Measurements from ENCODE around the gene CYP4V2.
"Not testable (repeated sequence)": the region's sequence is repeated elsewhere in the genome, so short reads cannot be mapped to it uniquely, and the experiment has no call there.

Gene CYP4V2

GRCh38 chr4:186228514-186228894, 37.1 kb downstream of the CYP4V2 start:
- TF ChIP-seq, protein P1, sequence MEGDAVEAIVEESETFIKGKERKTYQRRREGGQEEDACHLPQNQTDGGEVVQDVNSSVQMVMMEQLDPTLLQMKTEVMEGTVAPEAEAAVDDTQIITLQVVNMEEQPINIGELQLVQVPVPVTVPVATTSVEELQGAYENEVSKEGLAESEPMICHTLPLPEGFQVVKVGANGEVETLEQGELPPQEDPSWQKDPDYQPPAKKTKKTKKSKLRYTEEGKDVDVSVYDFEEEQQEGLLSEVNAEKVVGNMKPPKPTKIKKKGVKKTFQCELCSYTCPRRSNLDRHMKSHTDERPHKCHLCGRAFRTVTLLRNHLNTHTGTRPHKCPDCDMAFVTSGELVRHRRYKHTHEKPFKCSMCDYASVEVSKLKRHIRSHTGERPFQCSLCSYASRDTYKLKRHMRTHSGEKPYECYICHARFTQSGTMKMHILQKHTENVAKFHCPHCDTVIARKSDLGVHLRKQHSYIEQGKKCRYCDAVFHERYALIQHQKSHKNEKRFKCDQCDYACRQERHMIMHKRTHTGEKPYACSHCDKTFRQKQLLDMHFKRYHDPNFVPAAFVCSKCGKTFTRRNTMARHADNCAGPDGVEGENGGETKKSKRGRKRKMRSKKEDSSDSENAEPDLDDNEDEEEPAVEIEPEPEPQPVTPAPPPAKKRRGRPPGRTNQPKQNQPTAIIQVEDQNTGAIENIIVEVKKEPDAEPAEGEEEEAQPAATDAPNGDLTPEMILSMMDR (IDR thresholded peaks at IDR 0.05; ENCODE audit: insufficient read depth, missing control alignments), result no peak
- FAIRE-seq (no peak), DNase-seq (ENCODE audit: insufficient read length, low spot score) (no peak)

DNA sequence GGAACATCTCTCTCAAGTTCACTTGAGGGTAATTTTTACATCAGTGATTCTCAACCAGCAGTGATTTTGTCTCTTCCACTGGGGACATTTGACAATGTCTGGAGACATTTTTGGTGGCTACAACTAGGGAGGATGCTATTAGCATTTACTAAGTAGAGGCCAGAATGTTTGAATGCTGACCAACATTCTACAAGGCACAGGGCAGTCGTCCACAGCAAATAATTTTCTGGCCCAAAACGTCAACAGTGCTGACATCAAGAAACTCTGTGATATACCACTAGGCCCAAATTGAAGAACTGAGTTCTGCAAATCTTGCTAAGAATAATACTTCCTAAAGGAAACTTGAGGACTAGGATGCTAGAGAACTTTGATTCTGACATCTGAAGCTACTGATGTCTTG, 43.0 kb downstream of the CYP4V2 start:
- TF ChIP-seq, protein P1 (IDR thresholded peaks at IDR 0.05; ENCODE audit: insufficient read depth, missing control alignments), result no peak
- DNase-seq (ENCODE audit: insufficient read length, low spot score), result no peak
- FAIRE-seq, result no peak

GRCh38 chr4:186236126-186236525, 44.8 kb downstream of the CYP4V2 start:
- no peak for DNase-seq (ENCODE audit: insufficient read length, low spot score)
- no peak for FAIRE-seq
- TF ChIP-seq, protein P1 (IDR thresholded peaks at IDR 0.05; ENCODE audit: insufficient read depth, missing control alignments), result no peak

DNA sequence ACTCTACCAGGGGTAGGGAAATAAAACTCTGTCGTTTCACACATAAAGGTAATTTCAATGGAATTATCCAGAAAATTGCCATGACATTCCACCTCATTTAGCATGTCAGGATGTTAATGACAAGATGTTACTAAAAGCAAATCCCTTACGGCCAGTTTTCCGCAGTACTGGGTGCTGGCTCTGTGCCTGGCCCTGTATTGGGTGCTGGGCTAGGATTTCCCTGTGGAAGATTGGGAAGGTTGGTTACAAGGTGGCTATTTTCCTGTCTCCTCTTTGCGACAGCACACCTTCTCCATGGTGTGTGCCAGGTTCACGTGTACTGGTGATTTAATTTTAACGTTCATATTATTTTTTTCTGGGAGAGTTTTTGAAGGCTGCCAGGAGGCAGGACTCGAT, 49.1 kb downstream of the CYP4V2 start:
- TF ChIP-seq, protein P1 (IDR thresholded peaks at IDR 0.05; ENCODE audit: insufficient read depth, missing control alignments), result no peak
- FAIRE-seq (no peak), DNase-seq (ENCODE audit: insufficient read length, low spot score) (no peak)

GRCh38 chr4:186240848-186241491, 49.6 kb downstream of the CYP4V2 start:
- FAIRE-seq (no peak), DNase-seq (ENCODE audit: insufficient read length, low spot score) (no peak)
- TF ChIP-seq, protein P1 (IDR thresholded peaks at IDR 0.05; ENCODE audit: insufficient read depth, missing control alignments), result no peak

GRCh38 chr4:186241616-186242015, 50.2 kb downstream of the CYP4V2 start:
- TF ChIP-seq, protein P1 (IDR thresholded peaks at IDR 0.05; ENCODE audit: insufficient read depth, missing control alignments), result no peak
- FAIRE-seq, result no peak
- DNase-seq (ENCODE audit: insufficient read length, low spot score), result no peak

DNA sequence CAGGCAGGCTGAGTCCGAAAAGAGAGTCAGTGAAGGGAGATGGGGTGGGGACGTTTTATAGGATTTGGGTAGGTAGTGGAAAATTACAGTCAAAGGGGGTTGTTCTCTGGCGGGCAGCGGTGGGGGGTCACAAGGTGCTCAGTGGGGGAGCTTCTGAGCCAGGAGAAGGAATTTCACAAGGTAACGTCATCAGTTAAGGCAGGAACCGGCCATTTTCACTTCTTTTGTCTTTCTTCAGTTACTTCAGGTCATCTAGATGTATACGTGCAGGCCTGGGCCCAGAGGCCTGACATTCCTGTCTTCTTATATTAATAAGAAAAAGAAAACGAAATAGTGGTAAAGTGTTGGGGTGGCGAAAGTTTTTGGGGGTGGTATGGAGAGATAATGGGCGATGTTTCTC, 50.7 kb downstream of the CYP4V2 start:
- not testable (repeated sequence) for DNase-seq (ENCODE audit: insufficient read length, low spot score); FAIRE-seq

- DNase-seq (ENCODE audit: insufficient read length, low spot score), result no peak
- TF ChIP-seq, protein P1 (IDR thresholded peaks at IDR 0.05; ENCODE audit: insufficient read depth, missing control alignments), result no peak
- FAIRE-seq, result no peak
Measured at GRCh38 chr4:186243331-186243730, 52.0 kb downstream of the CYP4V2 start.

Data from D721Med (cell line).